Tibial artery (tissue), 4 donors: ENCODE data around the gene CATSPER3.

Source experiments
- DNase-seq, 2 donors: peaks; one replicate each; pipeline ENCODE4 v3.0.0-alpha.2; 2019
- H3K27ac ChIP-seq, 2 donors: fragments of 200-600 bp; sonication (generic) in 1 of 2; 1 replicate in 1 of 2; 2 replicates in 1 of 2; pipeline ENCODE4 v1.5.1; 2018 to 2019; ENCODE audit warnings: mild to moderate bottlenecking in 1 of 2
- H3K27me3 ChIP-seq, 2 donors: fragments of 200-600 bp; sonication (generic) in 1 of 2; one replicate each; pipeline versions ENCODE4 v1.5.1 to v1.6.0; 2016 to 2019
- H3K36me3 ChIP-seq, 3 donors: fragments of 200-600 bp; sonication (generic) in 2 of 3; one replicate each; pipeline ENCODE4 v1.5.1; 2016 to 2019; ENCODE audit warnings: mild to moderate bottlenecking in 2 of 3
- H3K4me1 ChIP-seq, 4 donors: fragments of 200-600 bp; sonication (generic) in 2 of 4; 1 replicate in 3 of 4; 2 replicates in 1 of 4; pipeline ENCODE4 v1.5.1; 2016 to 2019
- H3K4me3 ChIP-seq, 2 donors: fragments of 200-600 bp; sonication (generic) in 1 of 2; 1 replicate in 1 of 2; 2 replicates in 1 of 2; pipeline ENCODE4 v1.5.1; 2018 to 2019; ENCODE audit warnings: mild to moderate bottlenecking in 2 of 2
- H3K9me3 ChIP-seq, 3 donors: fragments of 200-600 bp; sonication (generic) in 1 of 3; one replicate each; pipeline ENCODE4 v1.5.1; 2016 to 2019
- CTCF ChIP-seq, 2 experiments: fragments of 200-600 bp in 1 of 2; fragments of 450-650 bp in 1 of 2; IDR thresholded peaks; one replicate each; pipeline ENCODE4 v1.5.1; 2017 to 2019; ENCODE audit warnings: antibody characterized with exemption in 2 of 2, mild to moderate bottlenecking in 1 of 2, moderate library complexity in 1 of 2
- intact Hi-C: fragments of 100-400 bp; cut with DNase I; formaldehyde crosslinking; loops from one replicate; pipeline ENCODE4 v1.15.0; 2023; ENCODE audit warnings: low total_unique reads

The CATSPER3 gene

GRCh38 chr5:134969166-134969565 lies 1.5 kb downstream of the CATSPER3 start:
- Histone ChIP-seq H3K27ac (no peak overlapping the region), H3K4me1 (no peaks in the 10 kb centered on the region), H3K4me3 (no peak overlapping the region), H3K36me3 (peaks cover 0 to 18% (median 0%) of the 10 kb centered on the region in 3 donors), H3K9me3 (no peaks in the 10 kb centered on the region), H3K27me3 (no peaks in the 10 kb centered on the region)
- no peak for TF ChIP-seq CTCF (IDR thresholded peaks at IDR 0.05)
- intact Hi-C loops, result no loop called here
- DNase-seq, result no peak

- no peak for DNase-seq
- intact Hi-C loops, result no loop called here
- TF ChIP-seq CTCF (IDR thresholded peaks at IDR 0.05), result no peak
- Histone ChIP-seq H3K27me3 (no peaks in the 10 kb centered on the region), H3K4me1 (no peaks in the 10 kb centered on the region), H3K4me3 (no peak overlapping the region), H3K27ac (no peak overlapping the region), H3K36me3 (peaks cover 0 to 6% (median 5%) of the 10 kb centered on the region in 3 donors), H3K9me3 (peaks cover 0 to 17% (median 14%) of the 10 kb centered on the region in 3 donors)
Observed at GRCh38 chr5:134975078-134975715, 7.5 kb downstream of the CATSPER3 start.

- Histone ChIP-seq H3K27ac (no peak overlapping the region), H3K36me3 (peaks cover 0 to 6% (median 5%) of the 10 kb centered on the region in 3 donors), H3K4me1 (no peaks in the 10 kb centered on the region), H3K27me3 (no peaks in the 10 kb centered on the region), H3K9me3 (peaks cover 0 to 18% (median 17%) of the 10 kb centered on the region in 3 donors), H3K4me3 (no peak overlapping the region)
- no peak for TF ChIP-seq CTCF (IDR thresholded peaks at IDR 0.05)
- no peak for DNase-seq
- intact Hi-C loops, result no loop called here
Observed at GRCh38 chr5:134975843-134976242, 8.1 kb downstream of the CATSPER3 start.

GRCh38 chr5:134976841-134977240 lies 9.1 kb downstream of the CATSPER3 start:
- H3K36me3 ChIP-seq, result peaks cover 0 to 13% (median 5%) of the 10 kb centered on the region in 3 donors
- no peak for TF ChIP-seq CTCF (IDR thresholded peaks at IDR 0.05)
- DNase-seq, result no peak
- peaks cover 0 to 28% (median 20%) of the 10 kb centered on the region in 3 donors for H3K9me3 ChIP-seq
- H3K27ac ChIP-seq, result no peak overlapping the region
- no peaks in the 10 kb centered on the region for H3K27me3 ChIP-seq
- H3K4me1 ChIP-seq, result no peaks in the 10 kb centered on the region
- intact Hi-C loops, result no loop called here
- no peak overlapping the region for H3K4me3 ChIP-seq

GRCh38 chr5:134979416-134979815 lies 11.7 kb downstream of the CATSPER3 start:
- Histone ChIP-seq H3K4me3 (no peak overlapping the region), H3K4me1 (no peaks in the 10 kb centered on the region), H3K27ac (no peak overlapping the region), H3K27me3 (no peaks in the 10 kb centered on the region), H3K36me3 (peaks cover 0 to 13% (median 5%) of the 10 kb centered on the region in 3 donors), H3K9me3 (peaks cover 0 to 47% (median 32%) of the 10 kb centered on the region in 3 donors)
- no peak for TF ChIP-seq CTCF (IDR thresholded peaks at IDR 0.05)
- intact Hi-C loops, result no loop called here
- DNase-seq, result no peak
